Activated CD8-positive, alpha-beta memory T cell treated with anti-CD3 and anti-CD28 coated beads for 36 hours (primary cell): Measurements from ENCODE around the gene VEGFA. TPM values are rescaled to one million over a fixed set of nuclear protein-coding genes. Genes with fewer than 3 reads are reported as not detected.

Experiments used
- CTCF ChIA-PET: fragments of 350-600 bp; sonication (Branson Sonifier 250); formaldehyde crosslinking; loops from one replicate; lab custom pipeline; 2021; ENCODE audit warnings: antibody characterized with exemption; lab: Charles Lee
- POLR2A ChIA-PET: fragments of 350-600 bp; sonication (Branson Sonifier 250); formaldehyde crosslinking; loops from one replicate; lab custom pipeline; 2021; ENCODE audit warnings: antibody characterized with exemption; lab: Charles Lee
- total RNA-seq, 2 experiments: library from RNA; stranded (reverse); gene quantifications; one replicate each; pipeline ENCODE4 v1.2.3, GENCODE V29; 2021

Gene VEGFA
- total RNA-seq, 2 experiments from 2014 or later = 45.9 to 47.2 TPM

GRCh38 chr6:43766500-43766853, 3.5 kb upstream of the VEGFA start:
- ChIA-PET POLR2A (interaction anchor here (0.9 kb wide), 1 partner anchor 309 kb away, joined by 3 read pairs; no protein-coding TSS in a partner anchor), CTCF (no interaction called here)

GRCh38 chr6:43766964-43767461, 3.0 kb upstream of the VEGFA start:
- POLR2A ChIA-PET = no interaction called here

GRCh38 chr6:43767553-43768505, 2.2 kb upstream of the VEGFA start:
- ChIA-PET CTCF (interaction anchor here (0.7 to 3.9 kb wide), 13 partner anchors 10 to 363 kb away, joined by 3 to 44 read pairs (median 4); partner anchors contain the start of gene MRPS18A), POLR2A (no interaction called here)

More at GRCh38 chr6:43766964-43767461, 3.0 kb upstream of the VEGFA start:
- CTCF ChIA-PET = interaction anchor here (0.8 to 3.9 kb wide), 3 partner anchors 43 to 308 kb away, joined by 3 to 26 read pairs (median 4); no protein-coding TSS in a partner anchor

GRCh38 chr6:43768506-43768860, 1.5 kb upstream of the VEGFA start:
- CTCF ChIA-PET = interaction anchor here (0.7 to 3.9 kb wide), 22 partner anchors 9 to 362 kb away, joined by 3 to 44 read pairs (median 4); partner anchors contain the start of gene MRPS18A
- POLR2A ChIA-PET = no interaction called here

- POLR2A ChIA-PET = interaction anchor here (0.6 to 2.3 kb wide), 9 partner anchors 29 to 477 kb away, joined by 3 to 29 read pairs (median 4); partner anchors contain the start of genes GTPBP2, HSP90AB1 and MRPS18A
These were observed 957 bp upstream of the VEGFA start for GRCh38 chr6:43768983-43769525.

GRCh38 chr6:43770372-43771209, 580 bp downstream of the VEGFA start:
- POLR2A ChIA-PET = interaction anchor here (0.6 to 2.3 kb wide), 12 partner anchors 30 to 1379 kb away, joined by 3 to 29 read pairs (median 4); partner anchors contain the start of genes GTPBP2 and HSP90AB1

More at GRCh38 chr6:43768983-43769525, 957 bp upstream of the VEGFA start:
- CTCF ChIA-PET = interaction anchor here (0.7 to 3.9 kb wide), 37 partner anchors 9 to 362 kb away, joined by 3 to 44 read pairs (median 4); partner anchors contain the start of gene MRPS18A

GRCh38 chr6:43771210-43771857, 1.3 kb downstream of the VEGFA start:
- CTCF ChIA-PET = interaction anchor here (0.8 to 3.5 kb wide), 6 partner anchors 47 to 304 kb away, joined by 3 to 44 read pairs (median 9); no protein-coding TSS in a partner anchor
- POLR2A ChIA-PET = interaction anchor here (1.4 to 2.3 kb wide), 5 partner anchors 47 to 475 kb away, joined by 4 to 29 read pairs (median 9); partner anchors contain the start of genes GTPBP2 and HSP90AB1

More at GRCh38 chr6:43770372-43771209, 580 bp downstream of the VEGFA start:
- CTCF ChIA-PET = interaction anchor here (0.8 to 3.9 kb wide), 24 partner anchors 11 to 617 kb away, joined by 3 to 44 read pairs (median 4); partner anchors contain the start of genes CDC5L and MRPS18A

- POLR2A ChIA-PET = interaction anchor here (0.9 to 1.7 kb wide), 3 partner anchors 9 to 302 kb away, joined by 4 to 7 read pairs (median 4); no protein-coding TSS in a partner anchor
- CTCF ChIA-PET = interaction anchor here (0.8 to 3.9 kb wide), 6 partner anchors 29 to 312 kb away, joined by 3 to 28 read pairs (median 8); no protein-coding TSS in a partner anchor
These were observed 2.1 kb downstream of the VEGFA start for GRCh38 chr6:43771858-43772680.

GRCh38 chr6:43772681-43773049, 2.7 kb downstream of the VEGFA start:
- POLR2A ChIA-PET = interaction anchor here (0.9 to 1.7 kb wide), 3 partner anchors 10 to 301 kb away, joined by 4 to 7 read pairs (median 4); no protein-coding TSS in a partner anchor

GRCh38 chr6:43773050-43773979, 3.3 kb downstream of the VEGFA start:
- CTCF ChIA-PET = interaction anchor here (0.6 to 3.9 kb wide), 11 partner anchors 9 to 311 kb away, joined by 3 to 28 read pairs (median 5); no protein-coding TSS in a partner anchor
- POLR2A ChIA-PET = interaction anchor here (0.9 to 1.7 kb wide), 3 partner anchors 10 to 300 kb away, joined by 4 to 7 read pairs (median 4); no protein-coding TSS in a partner anchor

More at GRCh38 chr6:43772681-43773049, 2.7 kb downstream of the VEGFA start:
- CTCF ChIA-PET = interaction anchor here (0.6 to 3.9 kb wide), 8 partner anchors 10 to 311 kb away, joined by 3 to 28 read pairs (median 4); no protein-coding TSS in a partner anchor

GRCh38 chr6:43773980-43774775, 4.2 kb downstream of the VEGFA start:
- ChIA-PET CTCF (interaction anchor here (0.9 to 3.9 kb wide), 14 partner anchors 9 to 305 kb away, joined by 3 to 28 read pairs (median 4); no protein-coding TSS in a partner anchor), POLR2A (interaction anchor here (1.2 kb wide), 1 partner anchor 49 kb away, joined by 3 read pairs; no protein-coding TSS in a partner anchor)

GRCh38 chr6:43774776-43775534, 4.9 kb downstream of the VEGFA start:
- ChIA-PET POLR2A (interaction anchor here (1.2 kb wide), 1 partner anchor 50 kb away, joined by 3 read pairs; no protein-coding TSS in a partner anchor), CTCF (interaction anchor here (0.9 to 3.9 kb wide), 14 partner anchors 8 to 304 kb away, joined by 3 to 28 read pairs (median 4); no protein-coding TSS in a partner anchor)

- POLR2A ChIA-PET = no interaction called here
- CTCF ChIA-PET = interaction anchor here (0.9 to 3.9 kb wide), 5 partner anchors 27 to 304 kb away, joined by 3 to 28 read pairs (median 4); no protein-coding TSS in a partner anchor
These were observed 5.5 kb downstream of the VEGFA start for GRCh38 chr6:43775535-43775885.
